ENCODE data around the gene BACH2.

DNA sequence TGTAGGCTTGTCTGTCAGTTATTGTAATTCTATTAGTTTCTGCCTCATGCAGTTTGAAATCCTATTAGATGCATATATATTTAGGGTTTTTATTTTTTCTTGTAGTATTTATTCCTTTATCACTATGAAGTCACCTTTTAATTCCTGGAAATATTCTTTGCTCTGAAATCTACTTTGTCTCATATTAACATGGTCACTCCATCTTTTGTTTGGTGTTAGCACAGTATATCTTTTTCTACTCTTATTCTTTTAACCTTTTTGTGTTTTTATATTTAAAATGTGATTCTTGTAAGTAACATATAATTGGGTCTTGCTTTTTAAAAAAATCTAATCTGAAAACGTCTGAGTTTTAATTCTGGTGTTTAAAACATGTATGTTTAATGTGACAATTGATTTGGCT is 280.8 kb downstream of the BACH2 start:
- TF ChIP-seq EZH2phosphoT487 (IDR thresholded peaks at IDR 0.05; ENCODE audit: insufficient read depth, low read depth) (no peak), EZH2 (IDR thresholded peaks at IDR 0.05; ENCODE audit: insufficient read depth, poor library complexity, severe bottlenecking) (no peak)

Data from GM23248 (cell line).